H9 (cell line): ENCODE measurements around the gene NPLOC4. TPM values are rescaled to one million over a fixed set of nuclear protein-coding genes. Genes with fewer than 3 reads are reported as not detected.

Experiments used
- DNase-seq: peaks from one replicate; pipeline ENCODE4 v3.0.0-alpha.2; 2017
- H2AFZ ChIP-seq: one replicate; pipeline ENCODE4 v1.6.1; 2013; ENCODE audit warnings: mild to moderate bottlenecking, low read length, control low read depth, moderate library complexity
- H2AK5ac ChIP-seq: 2 replicates; pipeline ENCODE4 v1.6.1; 2013; ENCODE audit warnings: low read length, control low read depth, mixed read lengths; ENCODE audit not compliant: insufficient read length
- H2BK120ac ChIP-seq: one replicate; pipeline ENCODE4 v1.6.1; 2013; ENCODE audit warnings: low read depth, mild to moderate bottlenecking, low read length, control low read depth, inconsistent platforms; ENCODE audit not compliant: poor library complexity, severe bottlenecking
- H2BK12ac ChIP-seq: 2 replicates; pipeline ENCODE4 v1.6.1; 2013; ENCODE audit warnings: low read length, control low read depth, mixed read lengths, low read depth; ENCODE audit not compliant: insufficient read length
- H2BK15ac ChIP-seq: 2 replicates; pipeline ENCODE4 v1.6.1; 2013; ENCODE audit warnings: low read depth, low read length, control low read depth
- H2BK20ac ChIP-seq: one replicate; pipeline ENCODE4 v1.6.1; 2013; ENCODE audit warnings: low read depth, mild to moderate bottlenecking, low read length, control low read depth, inconsistent platforms; ENCODE audit not compliant: poor library complexity, severe bottlenecking
- H2BK5ac ChIP-seq: 2 replicates; pipeline ENCODE4 v1.6.1; 2013; ENCODE audit warnings: low read length, control low read depth, mixed read lengths; ENCODE audit not compliant: insufficient read length
- H3K14ac ChIP-seq: 2 replicates; pipeline ENCODE4 v1.6.1; 2013; ENCODE audit warnings: low read length, control low read depth; ENCODE audit not compliant: insufficient read depth
- H3K18ac ChIP-seq: 2 replicates; pipeline ENCODE4 v1.6.1; 2013; ENCODE audit warnings: low read depth, mild to moderate bottlenecking, mixed read lengths, low read length, control low read depth; ENCODE audit not compliant: insufficient read length
- H3K23ac ChIP-seq: 2 replicates; pipeline ENCODE4 v1.6.1; 2013; ENCODE audit warnings: low read length, control low read depth, mixed read lengths, low read depth; ENCODE audit not compliant: insufficient read length
- H3K23me2 ChIP-seq: 2 replicates; pipeline ENCODE4 v1.6.1; 2013; ENCODE audit warnings: low read depth, mild to moderate bottlenecking, mixed read lengths, low read length, control low read depth; ENCODE audit not compliant: insufficient read length, poor library complexity, severe bottlenecking
- H3K27ac ChIP-seq: 2 replicates; pipeline ENCODE4 v1.5.1; 2013; ENCODE audit warnings: low read length, control low read depth, mixed read lengths, low read depth; ENCODE audit not compliant: insufficient read length
- H3K27me3 ChIP-seq: 2 replicates; pipeline ENCODE4 v1.6.1; 2013; ENCODE audit warnings: low read length, control low read depth, inconsistent platforms; ENCODE audit not compliant: insufficient read depth
- H3K4ac ChIP-seq: 2 replicates; pipeline ENCODE4 v1.6.1; 2013; ENCODE audit warnings: low read depth, mild to moderate bottlenecking, control low read depth, inconsistent platforms, low read length, moderate library complexity
- H3K4me1 ChIP-seq: 2 replicates; pipeline ENCODE4 v1.6.1; 2013; ENCODE audit warnings: low read length, control low read depth, inconsistent platforms; ENCODE audit not compliant: insufficient read depth
- H3K4me2 ChIP-seq: 2 replicates; pipeline ENCODE4 v1.6.1; 2013; ENCODE audit warnings: low read length, control low read depth, mixed read lengths; ENCODE audit not compliant: insufficient read length, insufficient read depth
- H3K56ac ChIP-seq: 2 replicates; pipeline ENCODE4 v1.6.1; 2013; ENCODE audit warnings: low read depth, mild to moderate bottlenecking, mixed read lengths, low read length, control low read depth; ENCODE audit not compliant: insufficient read length
- H3K79me1 ChIP-seq: 2 replicates; pipeline ENCODE4 v1.6.1; 2013; ENCODE audit warnings: low read depth, mild to moderate bottlenecking, moderate library complexity, low read length, control low read depth, inconsistent platforms; ENCODE audit not compliant: insufficient read depth, poor library complexity, severe bottlenecking
- H3K79me2 ChIP-seq: 2 replicates; pipeline ENCODE4 v1.6.1; 2013; ENCODE audit warnings: low read length, control low read depth, inconsistent platforms; ENCODE audit not compliant: insufficient read depth
- H3K9ac ChIP-seq: 2 replicates; pipeline ENCODE4 v1.6.1; 2013; ENCODE audit warnings: low read length, control low read depth, mixed read lengths; ENCODE audit not compliant: insufficient read length; ENCODE audit errors: extremely low read depth
- H3K9me3 ChIP-seq: one replicate; pipeline ENCODE4 v1.6.1; 2013; ENCODE audit warnings: low read depth, low read length, inconsistent platforms; ENCODE audit not compliant: control insufficient read depth
- H3T11ph ChIP-seq: one replicate; pipeline ENCODE4 v1.6.1; 2013; ENCODE audit warnings: mild to moderate bottlenecking, low read length, control low read depth, inconsistent platforms
- H4K20me1 ChIP-seq: one replicate; pipeline ENCODE4 v1.6.1; 2013; ENCODE audit not compliant: control insufficient read depth, insufficient read length, insufficient read depth
- H4K5ac ChIP-seq: 2 replicates; pipeline ENCODE4 v1.6.1; 2013; ENCODE audit warnings: low read depth, mild to moderate bottlenecking, mixed read lengths, low read length, control low read depth; ENCODE audit not compliant: insufficient read length
- H4K8ac ChIP-seq: replicated peaks from 2 replicates; pipeline ENCODE4 v1.6.1; 2013; ENCODE audit warnings: low read length, control low read depth, mixed read lengths, low read depth; ENCODE audit not compliant: insufficient read length
- H4K91ac ChIP-seq: 2 replicates; pipeline ENCODE4 v1.6.1; 2013; ENCODE audit warnings: low read depth, mild to moderate bottlenecking, moderate library complexity, mixed read lengths, low read length, control low read depth; ENCODE audit not compliant: insufficient read length
- H3K27ac Mint-ChIP-seq, 3 experiments: 2 replicates in 2 of 3; 3 replicates in 1 of 3; pipeline ENCODE4 v1.8.0; 2020 to 2021; ENCODE audit warnings: mixed read lengths in 3 of 3, mild to moderate bottlenecking in 1 of 3, moderate library complexity in 1 of 3
- H3K27me3 Mint-ChIP-seq: 2 replicates; pipeline ENCODE4 v1.8.0; 2021; ENCODE audit warnings: low read depth, mild to moderate bottlenecking, moderate library complexity, mixed read lengths
- H3K36me3 Mint-ChIP-seq, 3 experiments: 2 replicates in 2 of 3; 3 replicates in 1 of 3; pipeline ENCODE4 v1.8.0; 2020 to 2021; ENCODE audit warnings: low read depth in 3 of 3, mixed read lengths in 3 of 3; ENCODE audit not compliant: insufficient read depth in 1 of 3
- H3K4me1 Mint-ChIP-seq, 2 experiments: 2 replicates each; pipeline ENCODE4 v1.8.0; 2020; ENCODE audit warnings: mixed read lengths in 2 of 2
- H3K4me3 Mint-ChIP-seq, 2 experiments: 2 replicates in 1 of 2; 3 replicates in 1 of 2; pipeline ENCODE4 v1.8.0; 2020 to 2021; ENCODE audit warnings: mild to moderate bottlenecking in 2 of 2, mixed read lengths in 2 of 2, moderate library complexity in 1 of 2
- H3K9me3 Mint-ChIP-seq, 2 experiments: 2 replicates in 1 of 2; 3 replicates in 1 of 2; pipeline ENCODE4 v1.8.0; 2020; ENCODE audit warnings: mild to moderate bottlenecking in 2 of 2, mixed read lengths in 2 of 2, moderate library complexity in 1 of 2
- WGBS: extraction: QIAGEN DNeasy Blood & Tissue Kit; methylation state at CpG from one replicate; pipeline ENCODE4 v1.1.7; 2013; ENCODE audit warnings: missing lambda C conversion rate, low lambda C conversion rate, mixed read lengths; ENCODE audit not compliant: insufficient read length; ENCODE audit errors: extremely low coverage; 5-methylcytosine and 5-hydroxymethylcytosine counted together
- total RNA-seq: library from RNA; stranded (reverse); gene quantifications from 2 replicates; pipeline ENCODE4 v1.2.1, GENCODE V29; 2021
- TF ChIP-seq, protein P1 (sequence below): fragments of 200-600 bp; sonication (generic); conservative IDR thresholded peaks from 3 replicates; pipeline ENCODE4 v1.8.0; 2021; ENCODE audit warnings: antibody characterized with exemption, mild to moderate bottlenecking

NPLOC4 gene
- total RNA-seq, 1 experiment from 2014 or later: 103 TPM

DNA sequence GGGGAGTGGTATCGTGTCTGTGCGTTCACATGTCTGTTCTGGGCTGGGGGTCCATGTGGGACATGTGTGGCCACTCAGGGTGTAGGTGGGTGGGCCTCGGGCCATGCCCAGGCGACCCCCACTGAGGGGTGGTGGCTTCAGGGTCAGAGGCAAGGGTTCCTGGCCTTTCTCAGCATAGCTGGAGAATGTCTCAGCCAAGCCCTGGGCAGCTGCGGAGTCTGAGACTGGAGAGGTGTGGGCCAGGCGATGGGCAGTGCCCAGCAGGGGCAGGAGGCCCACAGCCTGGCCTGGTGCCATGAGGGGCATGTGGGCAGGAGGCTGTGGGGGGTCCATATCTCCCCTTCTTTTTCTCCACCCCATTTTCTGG is 107.5 kb downstream of the NPLOC4 start:
- Histone ChIP-seq H4K8ac (no peak overlapping the region), H3K23me2 (no peaks in the 10 kb centered on the region), H3K9me3 (no peaks in the 10 kb centered on the region), H3K79me2 (no peaks in the 10 kb centered on the region), H3K4me1 (no peaks in the 10 kb centered on the region), H3K4me2 (no peak overlapping the region), H3T11ph (no peak overlapping the region), H4K5ac (no peak overlapping the region), H3K18ac (no peak overlapping the region), H2AK5ac (no peak overlapping the region), H2BK120ac (no peak overlapping the region), H2BK20ac (no peak overlapping the region), H3K4ac (no peak overlapping the region), H3K56ac (no peak overlapping the region), H4K20me1 (peaks cover 3% of the 10 kb centered on the region), H2BK12ac (no peak overlapping the region), H2BK5ac (no peak overlapping the region), H3K14ac (no peak overlapping the region), H3K23ac (no peak overlapping the region), H4K91ac (no peak overlapping the region), H2AFZ (no peak overlapping the region), H2BK15ac (no peak overlapping the region), H3K9ac (no peak overlapping the region), H3K27me3 (no peaks in the 10 kb centered on the region; the same call in 1 of the 2 replicates), H3K27ac (no peak overlapping the region), H3K79me1 (no peaks in the 10 kb centered on the region)
- WGBS: no CpG with 5 or more reads among the region's 6 CpGs
- no peak overlapping the region for H3K27ac Mint-ChIP-seq
- H3K36me3 Mint-ChIP-seq: no peaks in the 10 kb centered on the region
- H3K4me1 Mint-ChIP-seq: no peaks in the 10 kb centered on the region
- H3K27me3 Mint-ChIP-seq: peaks cover 36% of the 10 kb centered on the region
- DNase-seq: no peak
- TF ChIP-seq, protein P1, sequence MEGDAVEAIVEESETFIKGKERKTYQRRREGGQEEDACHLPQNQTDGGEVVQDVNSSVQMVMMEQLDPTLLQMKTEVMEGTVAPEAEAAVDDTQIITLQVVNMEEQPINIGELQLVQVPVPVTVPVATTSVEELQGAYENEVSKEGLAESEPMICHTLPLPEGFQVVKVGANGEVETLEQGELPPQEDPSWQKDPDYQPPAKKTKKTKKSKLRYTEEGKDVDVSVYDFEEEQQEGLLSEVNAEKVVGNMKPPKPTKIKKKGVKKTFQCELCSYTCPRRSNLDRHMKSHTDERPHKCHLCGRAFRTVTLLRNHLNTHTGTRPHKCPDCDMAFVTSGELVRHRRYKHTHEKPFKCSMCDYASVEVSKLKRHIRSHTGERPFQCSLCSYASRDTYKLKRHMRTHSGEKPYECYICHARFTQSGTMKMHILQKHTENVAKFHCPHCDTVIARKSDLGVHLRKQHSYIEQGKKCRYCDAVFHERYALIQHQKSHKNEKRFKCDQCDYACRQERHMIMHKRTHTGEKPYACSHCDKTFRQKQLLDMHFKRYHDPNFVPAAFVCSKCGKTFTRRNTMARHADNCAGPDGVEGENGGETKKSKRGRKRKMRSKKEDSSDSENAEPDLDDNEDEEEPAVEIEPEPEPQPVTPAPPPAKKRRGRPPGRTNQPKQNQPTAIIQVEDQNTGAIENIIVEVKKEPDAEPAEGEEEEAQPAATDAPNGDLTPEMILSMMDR: no peak
- no peaks in the 10 kb centered on the region for H3K9me3 Mint-ChIP-seq
- H3K4me3 Mint-ChIP-seq: no peak overlapping the region
